Keratinocyte (primary cell): ENCODE measurements around the gene SORL1. TPM values are rescaled to one million over a fixed set of nuclear protein-coding genes. Genes with fewer than 3 reads are reported as not detected.

Experiments used
- DNase-seq: peaks from one replicate; pipeline ENCODE4 v3.0.0-alpha.2; 2011; ENCODE audit warnings: low read depth, missing footprints, low spot score
- FAIRE-seq: peaks from 2 replicates; lab custom pipeline; 2011; peaks lifted over from hg19 to GRCh38; lab: Jason Lieb, UNC
- H2AFZ ChIP-seq: 2 replicates; pipeline ENCODE4 v1.6.0; 2012; ENCODE audit warnings: low read length, control low read depth, inconsistent platforms; ENCODE audit not compliant: control insufficient read depth
- H3K27ac ChIP-seq: 2 replicates; pipeline ENCODE4 v1.5.1; 2011; ENCODE audit warnings: low read length; ENCODE audit not compliant: control insufficient read depth, insufficient read depth
- H3K27me3 ChIP-seq: 3 replicates; pipeline ENCODE4 v1.6.0; 2011; ENCODE audit warnings: low read length; ENCODE audit not compliant: control insufficient read depth, insufficient read depth; ENCODE audit errors: extremely low read depth
- H3K36me3 ChIP-seq, 2 experiments: 2 replicates in 1 of 2; 3 replicates in 1 of 2; pipeline ENCODE4 v1.5.1; 2011; ENCODE audit warnings: low read length in 2 of 2, mild to moderate bottlenecking in 1 of 2; ENCODE audit not compliant: control insufficient read depth in 2 of 2, insufficient read depth in 2 of 2; ENCODE audit errors: extremely low read depth in 1 of 2
- H3K4me1 ChIP-seq: 3 replicates; pipeline ENCODE4 v1.5.1; 2011; ENCODE audit warnings: low read length; ENCODE audit not compliant: control insufficient read depth, insufficient read depth; ENCODE audit errors: extremely low read depth
- H3K4me2 ChIP-seq: 3 replicates; pipeline ENCODE4 v1.6.0; 2011; ENCODE audit warnings: low read depth, low read length; ENCODE audit not compliant: control insufficient read depth, insufficient read depth; ENCODE audit errors: extremely low read depth
- H3K4me3 ChIP-seq, 3 experiments: fragments of 200-600 bp in 1 of 3; sonication (generic) in 1 of 3; 2 replicates in 2 of 3; 3 replicates in 1 of 3; pipeline ENCODE4 v1.5.1; 2011 to 2016; ENCODE audit warnings: low read length in 3 of 3, mild to moderate bottlenecking in 3 of 3, control low read depth in 2 of 3, inconsistent platforms in 1 of 3, low read depth in 1 of 3, mixed read lengths in 1 of 3, mixed run types in 1 of 3, moderate library complexity in 1 of 3; ENCODE audit not compliant: control insufficient read depth in 2 of 3, insufficient read depth in 2 of 3; ENCODE audit errors: extremely low read depth in 1 of 3
- H3K79me2 ChIP-seq: 2 replicates; pipeline ENCODE4 v1.6.0; 2012; ENCODE audit warnings: low read length; ENCODE audit not compliant: control insufficient read depth, insufficient read depth
- H3K9ac ChIP-seq: 3 replicates; pipeline ENCODE4 v1.6.0; 2011; ENCODE audit warnings: low read length; ENCODE audit not compliant: control insufficient read depth, insufficient read depth; ENCODE audit errors: extremely low read depth
- H3K9me1 ChIP-seq: 3 replicates; pipeline ENCODE4 v1.6.0; 2011; ENCODE audit warnings: low read length; ENCODE audit not compliant: control insufficient read depth, insufficient read depth; ENCODE audit errors: extremely low read depth
- H3K9me3 ChIP-seq: 2 replicates; pipeline ENCODE4 v1.5.1; 2012; ENCODE audit warnings: low read depth, low read length; ENCODE audit not compliant: control insufficient read depth
- H4K20me1 ChIP-seq: 3 replicates; pipeline ENCODE4 v1.6.0; 2011; ENCODE audit warnings: low read length; ENCODE audit not compliant: control insufficient read depth, insufficient read depth; ENCODE audit errors: extremely low read depth
- EZH2 ChIP-seq: IDR thresholded peaks from one replicate; pipeline ENCODE4 v1.6.1; 2012; ENCODE audit warnings: inconsistent platforms, mild to moderate bottlenecking, low read length, moderate library complexity
- dilution Hi-C: fragments of 300-500 bp; cut with MboI; formaldehyde crosslinking; loops from one replicate; pipeline ENCODE4 v1.7.0; 2020; ENCODE audit warnings: low sequenced_read_pairs; ENCODE audit not compliant: extremely low pct_ligation_motif_present
- polyA plus RNA-seq, 5 experiments: library from polyadenylated mRNA; depleted of rRNA in 3 of 5; stranded (reverse) in 3 of 5; stranded (forward) in 1 of 5; unstranded in 1 of 5; fragments of >200 nt; gene quantifications; 1 replicate in 1 of 5; 2 replicates in 3 of 5; 3 replicates in 1 of 5; pipeline versions ENCODE4 v1.2.1 to v1.2.3, GENCODE V29; 2011 to 2012; ENCODE audit warnings: missing spikeins in 2 of 5, low read depth in 1 of 5, low replicate concordance in 1 of 5
- TF ChIP-seq, protein P1 (sequence below), 3 experiments: IDR thresholded peaks in 1 of 3; conservative IDR thresholded peaks in 1 of 3; optimal IDR thresholded peaks in 1 of 3; 2 replicates in 2 of 3; 3 replicates in 1 of 3; pipeline versions ENCODE3 to v1.5.1; 2011; ENCODE audit warnings: low read length in 3 of 3, mild to moderate bottlenecking in 3 of 3, moderate library complexity in 2 of 3, control low read depth in 1 of 3, inconsistent platforms in 1 of 3; ENCODE audit not compliant: insufficient read depth in 2 of 3; ENCODE audit errors: extremely low read depth in 1 of 3

SORL1 gene
- polyA plus RNA-seq, 1 donor (not counting 4 experiments of a cell fraction or from before 2014, with no cell fraction given), result 38.9 TPM

DNA sequence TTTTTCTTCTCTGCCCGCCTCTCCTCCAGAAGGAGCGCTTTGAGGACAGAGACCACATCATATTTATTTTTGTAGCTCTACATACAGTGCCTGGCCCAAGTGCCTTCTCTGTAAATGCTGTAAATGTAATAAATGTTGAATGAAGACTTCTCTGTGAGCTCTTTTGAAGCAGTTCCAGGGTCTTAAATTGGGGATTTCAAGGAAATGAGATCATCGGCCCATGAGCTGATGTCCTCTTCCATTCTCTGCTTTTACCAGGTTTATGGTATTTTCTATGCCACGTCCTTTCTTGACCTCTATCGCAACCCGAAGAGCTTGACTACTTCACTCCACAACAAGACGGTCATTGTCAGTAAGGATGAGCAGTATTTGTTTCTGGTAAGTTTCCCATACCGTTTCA lies 166.4 kb downstream of the SORL1 start:
- Histone ChIP-seq H3K9me3 (no peaks in the 10 kb centered on the region), H3K36me3 (peaks cover 40 to 54% of the 10 kb centered on the region in 2 experiments), H3K79me2 (no peaks in the 10 kb centered on the region), H4K20me1 (no peaks in the 10 kb centered on the region), H3K9me1 (no peaks in the 10 kb centered on the region), H3K4me1 (no peaks in the 10 kb centered on the region), H3K27ac (no peak overlapping the region), H3K9ac (no peak overlapping the region), H3K4me2 (no peak overlapping the region), H3K27me3 (no peaks in the 10 kb centered on the region), H2AFZ (no peak overlapping the region), H3K4me3 (no peak overlapping the region)
- DNase-seq (no peak), FAIRE-seq (no peak)
- dilution Hi-C loops, result no loop called here
- TF ChIP-seq, protein P1, sequence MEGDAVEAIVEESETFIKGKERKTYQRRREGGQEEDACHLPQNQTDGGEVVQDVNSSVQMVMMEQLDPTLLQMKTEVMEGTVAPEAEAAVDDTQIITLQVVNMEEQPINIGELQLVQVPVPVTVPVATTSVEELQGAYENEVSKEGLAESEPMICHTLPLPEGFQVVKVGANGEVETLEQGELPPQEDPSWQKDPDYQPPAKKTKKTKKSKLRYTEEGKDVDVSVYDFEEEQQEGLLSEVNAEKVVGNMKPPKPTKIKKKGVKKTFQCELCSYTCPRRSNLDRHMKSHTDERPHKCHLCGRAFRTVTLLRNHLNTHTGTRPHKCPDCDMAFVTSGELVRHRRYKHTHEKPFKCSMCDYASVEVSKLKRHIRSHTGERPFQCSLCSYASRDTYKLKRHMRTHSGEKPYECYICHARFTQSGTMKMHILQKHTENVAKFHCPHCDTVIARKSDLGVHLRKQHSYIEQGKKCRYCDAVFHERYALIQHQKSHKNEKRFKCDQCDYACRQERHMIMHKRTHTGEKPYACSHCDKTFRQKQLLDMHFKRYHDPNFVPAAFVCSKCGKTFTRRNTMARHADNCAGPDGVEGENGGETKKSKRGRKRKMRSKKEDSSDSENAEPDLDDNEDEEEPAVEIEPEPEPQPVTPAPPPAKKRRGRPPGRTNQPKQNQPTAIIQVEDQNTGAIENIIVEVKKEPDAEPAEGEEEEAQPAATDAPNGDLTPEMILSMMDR (optimal IDR thresholded peaks at IDR 0.05 in 1 of 3, IDR thresholded peaks at IDR 0.05 in 1 of 3, conservative IDR thresholded peaks at IDR 0.05 in 1 of 3; ENCODE audit: extremely low read depth in 1 of 3, insufficient read depth in 2 of 3, low read length in 3 of 3), result no peak
- TF ChIP-seq EZH2, result no peak

DNA sequence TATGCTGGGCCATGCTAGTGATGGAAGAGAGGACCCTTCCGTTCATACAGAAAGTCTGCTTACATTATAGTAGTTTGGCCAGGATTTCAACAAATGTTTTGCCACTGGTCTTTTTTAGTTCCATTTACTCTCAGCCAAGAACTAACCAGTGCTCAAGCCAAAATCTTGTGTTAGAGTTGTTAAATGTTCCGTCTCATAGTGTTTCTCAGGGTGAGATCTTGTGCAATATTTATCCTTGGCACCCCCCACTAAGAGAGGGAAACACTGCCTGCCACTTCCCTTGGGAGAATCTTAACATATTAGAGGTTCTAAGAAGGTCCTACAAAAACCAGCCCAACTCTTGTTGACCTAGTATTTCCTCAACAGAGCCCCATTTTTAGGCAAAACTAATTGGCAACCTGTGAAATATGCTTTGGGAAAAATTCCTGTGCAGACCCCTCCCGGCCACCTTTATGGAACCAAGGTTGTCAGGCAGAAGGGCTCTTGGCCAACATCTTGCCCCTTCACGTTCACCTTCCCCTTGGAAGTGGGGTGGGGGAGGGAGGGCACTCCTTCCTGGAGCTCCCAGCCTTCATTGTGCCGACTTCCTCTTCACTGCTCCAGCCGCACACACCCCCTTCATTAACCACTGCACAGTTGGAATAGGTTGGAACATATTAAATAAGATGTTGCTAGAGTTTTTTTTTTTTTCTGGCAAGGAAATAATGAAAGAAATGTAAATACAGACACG lies 173.8 kb downstream of the SORL1 start:
- FAIRE-seq (no peak), DNase-seq (no peak)
- no peak overlapping the region for H3K4me2 ChIP-seq
- H4K20me1 ChIP-seq, result no peaks in the 10 kb centered on the region
- H3K9me3 ChIP-seq, result no peaks in the 10 kb centered on the region
- dilution Hi-C loops, result no loop called here
- no peaks in the 10 kb centered on the region for H3K79me2 ChIP-seq
- H2AFZ ChIP-seq, result no peak overlapping the region
- no peak overlapping the region for H3K27ac ChIP-seq
- H3K4me1 ChIP-seq, result no peaks in the 10 kb centered on the region
- H3K9ac ChIP-seq, result no peak overlapping the region
- TF ChIP-seq EZH2, result no peak
- TF ChIP-seq, protein P1 (optimal IDR thresholded peaks at IDR 0.05 in 1 of 3, IDR thresholded peaks at IDR 0.05 in 1 of 3, conservative IDR thresholded peaks at IDR 0.05 in 1 of 3; ENCODE audit: extremely low read depth in 1 of 3, insufficient read depth in 2 of 3, low read length in 3 of 3), result no peak
- H3K9me1 ChIP-seq, result no peaks in the 10 kb centered on the region
- H3K36me3 ChIP-seq, result peaks cover 29 to 38% of the 10 kb centered on the region in 2 experiments
- H3K4me3 ChIP-seq, result no peak overlapping the region
- H3K27me3 ChIP-seq, result no peaks in the 10 kb centered on the region
